OCI-LY3 (cell line): ENCODE measurements around the gene IGF2.

Source experiments
- H2AFZ ChIP-seq: fragments of 200-600, 300-600 bp; shearing (Covaris generic); 2 replicates; pipeline ENCODE4 v1.6.0; 2014; ENCODE audit warnings: antibody characterized with exemption, low read depth, low read length
- H3K27ac ChIP-seq: fragments of 200-600, 300-600 bp; sonication (generic); 2 replicates; pipeline ENCODE4 v1.5.1; 2014; ENCODE audit warnings: mild to moderate bottlenecking, low read length, moderate library complexity, mixed read lengths
- H3K27me3 ChIP-seq: fragments of 200-600, 300-600 bp; sonication (generic); 2 replicates; pipeline ENCODE4 v1.6.1; 2014; ENCODE audit warnings: low read depth, low read length, mixed read lengths
- H3K36me3 ChIP-seq: fragments of 200-600, 300-600 bp; sonication (generic); replicated peaks from 2 replicates; pipeline ENCODE3; 2014; ENCODE audit warnings: low read depth, low read length, mixed read lengths
- H3K4me1 ChIP-seq: fragments of 300-600, 200-600 bp; sonication (generic); 2 replicates; pipeline ENCODE4 v1.6.1; 2014; ENCODE audit warnings: low read length, mixed read lengths
- H3K4me2 ChIP-seq: fragments of 200-600, 300-600 bp; sonication (generic); 2 replicates; pipeline ENCODE4 v1.6.1; 2014; ENCODE audit warnings: low read length, mixed read lengths
- H3K4me3 ChIP-seq: fragments of 300-600, 200-600 bp; sonication (generic); 2 replicates; pipeline ENCODE4 v1.5.1; 2014; ENCODE audit warnings: antibody characterized with exemption, mild to moderate bottlenecking, low read length, moderate library complexity
- H3K79me2 ChIP-seq: fragments of 300-600, 200-600 bp; shearing (Covaris generic); 2 replicates; pipeline ENCODE4 v1.6.1; 2014; ENCODE audit warnings: mild to moderate bottlenecking, low read length, mixed read lengths
- H3K9ac ChIP-seq: fragments of 300-600, 200-600 bp; shearing (Covaris generic); 2 replicates; pipeline ENCODE4 v1.6.0; 2014; ENCODE audit warnings: mild to moderate bottlenecking, low read length, moderate library complexity
- H3K9me3 ChIP-seq: fragments of 200-600, 300-600 bp; shearing (Covaris generic); 2 replicates; pipeline ENCODE4 v1.6.1; 2014; ENCODE audit warnings: low read length, mixed read lengths; ENCODE audit not compliant: insufficient read depth
- H4K20me1 ChIP-seq: fragments of 200-600, 300-600 bp; sonication (generic); 2 replicates; pipeline ENCODE4 v1.6.1; 2016; ENCODE audit warnings: low read length, mixed read lengths; ENCODE audit not compliant: insufficient read depth
- CTCF ChIP-seq: fragments of 200-600, 300-600 bp; sonication (generic); IDR thresholded peaks from 2 replicates; pipeline ENCODE4 v1.5.1; 2014; ENCODE audit warnings: antibody characterized with exemption, low read length, low read depth
- EZH2phosphoT487 ChIP-seq: fragments of 200-600 bp; shearing (Covaris generic); IDR thresholded peaks from 2 replicates; pipeline ENCODE4 v1.6.1; 2018; ENCODE audit warnings: antibody characterized with exemption, mixed run types, low read depth

The IGF2 gene

GRCh38 chr11:2097998-2098690, 41.0 kb downstream of the IGF2 start:
- no peaks in the 10 kb centered on the region for H3K79me2 ChIP-seq
- H3K9me3 ChIP-seq, result no peaks in the 10 kb centered on the region
- no peak for TF ChIP-seq EZH2phosphoT487
- no peak for TF ChIP-seq CTCF
- no peaks in the 10 kb centered on the region for H3K4me1 ChIP-seq
- no peak overlapping the region for H3K4me3 ChIP-seq
- H3K27me3 ChIP-seq, result no peaks in the 10 kb centered on the region; the same call in none of the 2 replicates
- H3K27ac ChIP-seq, result no peak overlapping the region
- H3K36me3 ChIP-seq, result no peaks in the 10 kb centered on the region
- H4K20me1 ChIP-seq, result no peaks in the 10 kb centered on the region
- no peak overlapping the region for H2AFZ ChIP-seq
- H3K9ac ChIP-seq, result no peak overlapping the region
- no peak overlapping the region for H3K4me2 ChIP-seq

- Histone ChIP-seq H3K4me1 (no peaks in the 10 kb centered on the region), H3K27ac (no peak overlapping the region), H3K9me3 (no peaks in the 10 kb centered on the region), H3K4me3 (no peak overlapping the region), H3K36me3 (no peaks in the 10 kb centered on the region), H3K79me2 (no peaks in the 10 kb centered on the region), H3K27me3 (peaks cover 5% of the 10 kb centered on the region), H4K20me1 (no peaks in the 10 kb centered on the region), H3K9ac (no peak overlapping the region), H3K4me2 (no peak overlapping the region), H2AFZ (no peak overlapping the region)
- TF ChIP-seq CTCF (no peak), EZH2phosphoT487 (no peak)
Observed at GRCh38 chr11:2097356-2097997, 41.7 kb downstream of the IGF2 start.

GRCh38 chr11:2096919-2097301, 42.3 kb downstream of the IGF2 start:
- Histone ChIP-seq H3K27ac (no peak overlapping the region), H3K27me3 (peaks cover 5% of the 10 kb centered on the region)

More at GRCh38 chr11:2096919-2097301, 42.3 kb downstream of the IGF2 start:
- no peak overlapping the region for H3K4me3 ChIP-seq
- H3K36me3 ChIP-seq, result no peaks in the 10 kb centered on the region
- H3K79me2 ChIP-seq, result no peaks in the 10 kb centered on the region
- H3K9me3 ChIP-seq, result no peaks in the 10 kb centered on the region
- no peak for TF ChIP-seq EZH2phosphoT487
- no peak for TF ChIP-seq CTCF
- H3K4me1 ChIP-seq, result no peaks in the 10 kb centered on the region
- no peak overlapping the region for H2AFZ ChIP-seq
- H3K4me2 ChIP-seq, result no peak overlapping the region
- H4K20me1 ChIP-seq, result no peaks in the 10 kb centered on the region
- no peak overlapping the region for H3K9ac ChIP-seq
